Duodenal mucosa (tissue), 2 donors: Measurements from ENCODE around the gene NUP88.

ENCODE experiments used
- H3K27ac ChIP-seq: one replicate; pipeline ENCODE4 v1.7.0; 2013; ENCODE audit warnings: low read depth, low read length
- H3K27me3 ChIP-seq, 2 donors: one replicate each; pipeline ENCODE4 v1.7.0; 2013; ENCODE audit warnings: low read length in 2 of 2, control low read depth in 1 of 2; ENCODE audit not compliant: insufficient read depth in 2 of 2, control insufficient read depth in 1 of 2
- H3K36me3 ChIP-seq, 2 donors: one replicate each; pipeline ENCODE4 v1.7.0; 2013; ENCODE audit warnings: low read length in 2 of 2, control low read depth in 1 of 2; ENCODE audit not compliant: insufficient read depth in 2 of 2, control insufficient read depth in 1 of 2
- H3K4me1 ChIP-seq, 2 donors: one replicate each; pipeline ENCODE4 v1.7.0; 2013; ENCODE audit warnings: low read length in 2 of 2, control low read depth in 1 of 2; ENCODE audit not compliant: insufficient read depth in 2 of 2, control insufficient read depth in 1 of 2
- H3K4me3 ChIP-seq, 2 donors: one replicate each; pipeline ENCODE4 v1.7.0; 2013; ENCODE audit warnings: low read length in 2 of 2, low read depth in 1 of 2
- H3K9ac ChIP-seq, 2 donors: one replicate each; pipeline ENCODE4 v1.7.0; 2013; ENCODE audit warnings: low read length in 2 of 2, low read depth in 1 of 2
- H3K9me3 ChIP-seq, 2 donors: one replicate each; pipeline ENCODE4 v1.7.0; 2013; ENCODE audit warnings: low read length in 2 of 2, control low read depth in 1 of 2; ENCODE audit not compliant: control insufficient read depth in 1 of 2

The NUP88 gene

DNA sequence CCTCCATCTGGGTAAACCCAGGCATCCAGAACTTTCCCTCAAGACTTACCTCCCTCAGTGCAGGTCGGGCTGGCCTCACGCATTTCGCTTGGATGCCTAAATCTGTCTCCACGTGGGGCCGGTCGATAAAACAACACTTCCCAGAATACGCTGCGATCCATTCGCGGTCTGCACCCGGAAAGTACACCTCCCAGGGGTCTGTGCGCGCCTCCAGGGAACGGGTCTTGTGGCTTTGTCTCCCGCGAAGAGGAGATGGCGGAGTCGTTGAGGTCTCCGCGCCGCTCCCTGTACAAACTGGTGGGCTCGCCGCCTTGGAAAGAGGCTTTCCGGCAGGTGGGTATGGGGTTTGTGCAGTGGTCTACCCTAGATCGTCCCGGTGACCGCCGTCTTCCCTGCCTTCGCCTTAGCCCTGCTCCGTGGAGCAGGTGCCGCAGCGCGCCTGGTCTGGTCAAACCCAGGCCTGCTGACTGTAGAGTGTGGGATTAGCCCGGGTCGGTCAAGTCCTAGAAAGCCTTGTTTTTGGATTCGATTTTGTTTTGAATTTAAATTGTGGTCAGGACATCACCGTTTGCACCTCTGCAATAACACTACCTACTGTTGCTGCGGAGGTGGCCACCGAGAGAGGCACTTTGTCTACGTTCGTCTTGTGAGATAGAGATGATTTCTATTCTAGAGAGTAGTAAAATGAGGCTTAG, 644 bp upstream of the NUP88 start, which contains the start of gene RPAIN:
TSS of gene RPAIN (plus strand) at position 224 of the 695 bp plus-strand sequence. CDS start at position 253, 29 bp downstream.
- Histone ChIP-seq H3K4me3 (peak within 1 kb of the TSS; percentile 90 to 91), H3K4me1 (peaks cover 18 to 32% of the 10 kb centered on the region in 2 donors), H3K9me3 (no peaks in the 10 kb centered on the region), H3K27ac (peak within 1 kb of the TSS; percentile 93), H3K27me3 (no peaks in the 10 kb centered on the region), H3K9ac (peak within 1 kb of the TSS; percentile 82 to 98), H3K36me3 (peaks cover 13 to 38% of the 10 kb centered on the region in 2 donors)

- H3K36me3 ChIP-seq = peaks cover 4 to 36% of the 10 kb centered on the region in 2 donors
- H3K27me3 ChIP-seq = no peaks in the 10 kb centered on the region
Measured at GRCh38 chr17:5418858-5419355, 555 bp downstream of the NUP88 start.

GRCh38 chr17:5416901-5417300, 2.6 kb downstream of the NUP88 start:
- Histone ChIP-seq H3K4me3 (peak overlapping the region in 1 of 2 donors; percentile 23), H3K27me3 (no peaks in the 10 kb centered on the region), H3K4me1 (peaks cover 18 to 32% of the 10 kb centered on the region in 2 donors), H3K9ac (no peak overlapping the region), H3K36me3 (peaks cover 23 to 37% of the 10 kb centered on the region in 2 donors), H3K27ac (no peak overlapping the region), H3K9me3 (no peaks in the 10 kb centered on the region)

More at GRCh38 chr17:5418858-5419355, 555 bp downstream of the NUP88 start:
- Histone ChIP-seq H3K4me1 (peaks cover 18 to 32% of the 10 kb centered on the region in 2 donors), H3K27ac (peak overlapping the region; percentile 93), H3K4me3 (peak overlapping the region; percentile 90 to 91), H3K9ac (peak overlapping the region; percentile 82 to 98), H3K9me3 (no peaks in the 10 kb centered on the region)

GRCh38 chr17:5413682-5414081, 5.8 kb downstream of the NUP88 start:
- peaks cover 8 to 20% of the 10 kb centered on the region in 2 donors for H3K4me1 ChIP-seq
- H3K36me3 ChIP-seq = peaks cover 40 to 57% of the 10 kb centered on the region in 2 donors
- no peak overlapping the region for H3K27ac ChIP-seq

DNA sequence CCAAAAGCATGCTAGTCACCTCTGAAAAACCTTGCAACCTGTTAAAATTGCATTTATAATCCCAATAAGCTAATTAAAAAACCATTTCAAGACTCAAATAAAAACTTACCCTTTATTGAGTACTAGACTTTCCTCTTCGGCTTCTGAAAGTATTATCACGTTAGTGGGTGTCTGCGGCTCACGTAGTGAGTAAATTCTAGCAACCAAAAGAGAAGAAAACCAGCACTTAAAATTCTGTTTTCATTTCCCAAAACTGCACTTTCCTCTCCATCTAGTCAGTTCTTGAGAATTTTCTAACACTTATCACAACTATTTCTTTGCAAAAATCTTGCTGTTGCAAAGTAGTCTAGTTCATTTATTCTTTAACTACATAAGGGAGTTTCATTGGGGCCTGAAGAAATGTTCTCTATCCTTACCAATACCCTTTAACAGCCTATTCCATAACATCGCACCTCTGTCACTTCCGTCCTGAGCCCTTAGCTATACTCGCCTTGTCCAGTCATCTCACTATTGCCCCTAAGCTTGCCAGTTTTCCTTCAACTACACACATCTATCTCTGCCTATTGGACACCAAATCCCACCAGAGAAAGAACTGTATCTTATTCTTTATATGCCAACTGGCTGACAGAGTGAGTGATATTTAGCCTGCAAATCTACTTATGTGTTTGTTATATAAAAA, 8.7 kb downstream of the NUP88 start:
- H3K9ac ChIP-seq = no peak overlapping the region
- H3K9me3 ChIP-seq = no peaks in the 10 kb centered on the region
- no peaks in the 10 kb centered on the region for H3K27me3 ChIP-seq
- peaks cover 60 to 84% of the 10 kb centered on the region in 2 donors for H3K36me3 ChIP-seq
- H3K4me3 ChIP-seq = no peak overlapping the region
- H3K27ac ChIP-seq = no peak overlapping the region
- H3K4me1 ChIP-seq = no peaks in the 10 kb centered on the region

More at GRCh38 chr17:5413682-5414081, 5.8 kb downstream of the NUP88 start:
- Histone ChIP-seq H3K9ac (no peak overlapping the region), H3K27me3 (no peaks in the 10 kb centered on the region), H3K4me3 (no peak overlapping the region), H3K9me3 (no peaks in the 10 kb centered on the region)

- Histone ChIP-seq H3K27ac (no peak overlapping the region), H3K4me1 (peaks cover 0 to 6% of the 10 kb centered on the region in 2 donors), H3K9me3 (no peaks in the 10 kb centered on the region), H3K9ac (no peak overlapping the region), H3K36me3 (peaks cover 69 to 89% of the 10 kb centered on the region in 2 donors), H3K4me3 (no peak overlapping the region), H3K27me3 (no peaks in the 10 kb centered on the region)
Measured at GRCh38 chr17:5408186-5408585, 11.3 kb downstream of the NUP88 start.

- H3K4me3 ChIP-seq = no peak overlapping the region
- peaks cover 54 to 91% of the 10 kb centered on the region in 2 donors for H3K36me3 ChIP-seq
- H3K9me3 ChIP-seq = no peaks in the 10 kb centered on the region
- H3K4me1 ChIP-seq = peaks cover 0 to 6% of the 10 kb centered on the region in 2 donors
- H3K27me3 ChIP-seq = no peaks in the 10 kb centered on the region
- H3K9ac ChIP-seq = no peak overlapping the region
- H3K27ac ChIP-seq = no peak overlapping the region
Measured at GRCh38 chr17:5405400-5405799, 14.1 kb downstream of the NUP88 start.

- Histone ChIP-seq H3K27me3 (no peaks in the 10 kb centered on the region), H3K4me3 (no peak overlapping the region), H3K27ac (no peak overlapping the region), H3K9ac (no peak overlapping the region), H3K9me3 (no peaks in the 10 kb centered on the region), H3K36me3 (peaks cover 26 to 77% of the 10 kb centered on the region in 2 donors), H3K4me1 (no peaks in the 10 kb centered on the region)
Measured at GRCh38 chr17:5399767-5400166, 19.7 kb downstream of the NUP88 start.

DNA sequence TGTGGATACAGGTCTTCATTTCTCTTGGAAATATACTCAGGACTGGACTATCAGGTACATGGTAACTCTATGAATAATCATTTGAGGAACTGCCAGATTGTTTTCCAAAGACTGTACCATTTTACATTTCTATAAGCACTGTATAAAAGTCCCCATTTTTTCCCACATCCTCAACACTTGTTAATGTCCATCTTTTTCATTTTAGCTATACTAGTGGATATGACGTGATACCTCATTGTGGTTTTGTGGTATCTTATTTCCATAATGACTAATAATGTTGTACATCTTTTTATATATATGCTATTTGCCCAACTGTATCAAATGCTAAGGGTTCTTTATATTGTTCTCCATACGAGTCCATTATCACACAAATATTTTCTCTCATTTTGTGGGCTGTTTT, 22.9 kb downstream of the NUP88 start:
- Histone ChIP-seq H3K36me3 (peaks cover 29 to 71% of the 10 kb centered on the region in 2 donors), H3K9me3 (no peaks in the 10 kb centered on the region)

GRCh38 chr17:5391678-5392077, 27.8 kb downstream of the NUP88 start:
- Histone ChIP-seq H3K9me3 (no peaks in the 10 kb centered on the region), H3K4me1 (no peaks in the 10 kb centered on the region), H3K4me3 (no peak overlapping the region), H3K27ac (no peak overlapping the region), H3K9ac (no peak overlapping the region), H3K27me3 (no peaks in the 10 kb centered on the region), H3K36me3 (peaks cover 47 to 76% of the 10 kb centered on the region in 2 donors)

More for the DNA sequence above, 22.9 kb downstream of the NUP88 start:
- H3K4me1 ChIP-seq = no peaks in the 10 kb centered on the region
- no peak overlapping the region for H3K9ac ChIP-seq
- no peaks in the 10 kb centered on the region for H3K27me3 ChIP-seq
- no peak overlapping the region for H3K4me3 ChIP-seq
- H3K27ac ChIP-seq = no peak overlapping the region
